ENCODE data around the gene PPP3CA. TPM values are rescaled to one million over a fixed set of nuclear protein-coding genes. Genes with fewer than 3 reads are reported as not detected.

The PPP3CA gene
- total RNA-seq, 4 donors from 2014 or later, result 38.5 to 46.7 (median 40.6) TPM

GRCh38 chr4:101309925-101310324, 37.4 kb downstream of the PPP3CA start:
- DNase-seq (ENCODE audit: low spot score in 2 of 2), result no peak
- H3K4me3 ChIP-seq (ENCODE audit: low read depth, poor library complexity, severe bottlenecking), result no peak overlapping the region
- TF ChIP-seq CTCF (IDR thresholded peaks at IDR 0.05), result no peak
- no peak for TF ChIP-seq POLR2A (IDR thresholded peaks at IDR 0.05)
- WGBS, 2 donors, result 77 to 85% methylated on average over 4 of the region's 4 CpGs
- intact Hi-C loops (cut with DNase I; ENCODE audit: low total_unique reads), result no loop called here

DNA sequence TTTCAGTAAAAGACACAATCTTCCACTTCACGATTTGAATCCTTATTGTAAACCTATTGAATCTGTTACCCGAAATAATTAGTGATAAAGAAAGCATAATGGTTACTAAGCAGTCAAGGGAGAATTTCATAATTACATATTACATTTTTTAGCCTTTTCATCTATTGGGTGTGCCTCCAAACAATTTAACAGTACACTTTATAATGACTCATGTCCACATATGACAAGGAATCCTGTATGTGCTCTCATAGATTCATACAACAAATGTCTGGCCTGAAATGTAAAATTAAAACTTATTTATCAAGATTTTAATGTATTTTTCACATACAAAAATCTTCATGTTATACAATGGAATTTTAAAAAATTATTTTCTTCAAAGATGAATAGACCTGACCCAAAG, 39.4 kb downstream of the PPP3CA start:
- WGBS, 2 donors, result 64 to 73% methylated on average over 2 of the region's 2 CpGs
- TF ChIP-seq POLR2A (IDR thresholded peaks at IDR 0.05) (no peak), CTCF (IDR thresholded peaks at IDR 0.05) (no peak)
- no peak for DNase-seq (ENCODE audit: low spot score in 2 of 2)
- intact Hi-C loops (cut with DNase I; ENCODE audit: low total_unique reads), result no loop called here
- no peak overlapping the region for H3K4me3 ChIP-seq (ENCODE audit: low read depth, poor library complexity, severe bottlenecking)

DNA sequence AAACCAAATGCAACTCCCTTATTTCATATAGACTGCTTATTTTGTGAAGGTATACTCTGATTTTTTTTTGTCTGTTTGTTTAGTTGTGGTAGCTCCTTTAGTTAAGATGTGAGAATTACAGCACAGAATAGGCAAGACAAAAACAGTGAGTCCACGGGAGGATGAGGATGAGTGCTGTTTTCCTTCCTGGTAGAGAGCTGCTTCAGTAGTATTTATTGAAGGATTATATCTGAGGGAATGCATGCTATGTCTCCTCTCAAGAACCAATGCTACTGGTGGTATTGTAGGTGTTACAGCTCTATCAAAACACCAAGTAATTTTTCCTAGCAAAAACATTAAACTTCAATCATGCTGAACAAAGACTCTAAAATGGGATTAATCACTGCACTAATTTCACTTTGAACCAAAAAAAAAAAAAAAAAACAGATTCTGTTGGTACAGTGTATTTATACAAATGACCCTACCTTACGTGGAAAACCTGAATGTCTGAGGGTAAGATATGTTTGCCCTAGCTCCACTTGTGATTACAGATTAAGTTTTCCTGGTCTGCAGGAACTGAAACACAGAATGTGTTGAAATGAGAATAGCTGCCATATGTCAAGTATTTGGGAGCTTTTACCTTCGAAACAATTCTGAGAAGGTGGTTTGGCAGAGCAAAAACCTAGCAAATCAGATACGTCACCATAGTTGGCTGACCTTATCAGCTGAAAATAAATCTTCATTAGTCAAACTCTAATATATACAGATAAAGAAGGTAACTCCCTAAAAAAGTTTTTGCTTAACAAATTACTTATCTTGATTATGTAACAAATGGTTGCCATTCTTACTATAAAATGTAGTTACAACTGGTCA, 40.3 kb downstream of the PPP3CA start:
- no peak for DNase-seq (ENCODE audit: low spot score in 2 of 2)
- intact Hi-C loops (cut with DNase I; ENCODE audit: low total_unique reads), result no loop called here
- H3K4me3 ChIP-seq (ENCODE audit: low read depth, poor library complexity, severe bottlenecking), result no peak overlapping the region
- WGBS, 2 donors, result 63 to 66% methylated on average over 4 of the region's 4 CpGs
- TF ChIP-seq POLR2A (IDR thresholded peaks at IDR 0.05) (no peak), CTCF (IDR thresholded peaks at IDR 0.05) (no peak)

- H3K4me3 ChIP-seq (ENCODE audit: low read depth, poor library complexity, severe bottlenecking), result no peak overlapping the region
- WGBS, 2 donors, result 58 to 66% methylated on average over 3 of the region's 3 CpGs
- intact Hi-C loops (cut with DNase I; ENCODE audit: low total_unique reads), result no loop called here
- no peak for TF ChIP-seq POLR2A (IDR thresholded peaks at IDR 0.05)
- TF ChIP-seq CTCF (IDR thresholded peaks at IDR 0.05), result no peak
- DNase-seq (ENCODE audit: low spot score in 2 of 2), result no peak
Measured at GRCh38 chr4:101306225-101306624, 41.1 kb downstream of the PPP3CA start.

- TF ChIP-seq POLR2A (IDR thresholded peaks at IDR 0.05), result no peak
- no peak for TF ChIP-seq CTCF (IDR thresholded peaks at IDR 0.05)
- WGBS, 2 donors, result 66 to 79% methylated on average over 2 of the region's 2 CpGs
- DNase-seq (ENCODE audit: low spot score in 2 of 2), result no peak
- H3K4me3 ChIP-seq (ENCODE audit: low read depth, poor library complexity, severe bottlenecking), result no peak overlapping the region
- intact Hi-C loops (cut with DNase I; ENCODE audit: low total_unique reads), result no loop called here
Measured at GRCh38 chr4:101304916-101305315, 42.4 kb downstream of the PPP3CA start.

Data from lower leg skin (tissue), 4 donors.